MG63 (cell line): ENCODE data around the gene SRGAP3. TPM values are rescaled to one million over a fixed set of nuclear protein-coding genes. Genes with fewer than 3 reads are reported as not detected.
A peak's percentile ranks its signal among the peaks of the same experiment; 100 is the strongest.

Source experiments
- DNase-seq: peaks from one replicate; pipeline ENCODE4 v3.0.0-alpha.2; 2020
- H3K27me3 ChIP-seq: fragments of 250-450 bp; sonication (Bioruptor Pico); 2 replicates; pipeline ENCODE4 v1.5.1; 2020; ENCODE audit warnings: mild to moderate bottlenecking, moderate library complexity
- H3K36me3 ChIP-seq: fragments of 250-450 bp; sonication (Bioruptor Pico); 2 replicates; pipeline ENCODE4 v1.5.1; 2020; ENCODE audit warnings: mild to moderate bottlenecking, moderate library complexity
- H3K4me3 ChIP-seq: fragments of 250-450 bp; sonication (Bioruptor Pico); 2 replicates; pipeline ENCODE4 v1.5.1; 2020; ENCODE audit warnings: mild to moderate bottlenecking, moderate library complexity
- H3K9me3 ChIP-seq: fragments of 250-450 bp; sonication (Bioruptor Pico); 2 replicates; pipeline ENCODE4 v1.5.1; 2020; ENCODE audit warnings: mild to moderate bottlenecking, moderate library complexity
- total RNA-seq: library from RNA; depleted of rRNA; stranded (reverse); fragments of >200 nt; shearing (Covaris generic); gene quantifications from 2 replicates; pipeline ENCODE4 v1.2.3, GENCODE V29; 2014; ENCODE audit warnings: low replicate concordance

SRGAP3 gene
- total RNA-seq, 1 experiment from 2014 or later = 0.07 TPM

DNA sequence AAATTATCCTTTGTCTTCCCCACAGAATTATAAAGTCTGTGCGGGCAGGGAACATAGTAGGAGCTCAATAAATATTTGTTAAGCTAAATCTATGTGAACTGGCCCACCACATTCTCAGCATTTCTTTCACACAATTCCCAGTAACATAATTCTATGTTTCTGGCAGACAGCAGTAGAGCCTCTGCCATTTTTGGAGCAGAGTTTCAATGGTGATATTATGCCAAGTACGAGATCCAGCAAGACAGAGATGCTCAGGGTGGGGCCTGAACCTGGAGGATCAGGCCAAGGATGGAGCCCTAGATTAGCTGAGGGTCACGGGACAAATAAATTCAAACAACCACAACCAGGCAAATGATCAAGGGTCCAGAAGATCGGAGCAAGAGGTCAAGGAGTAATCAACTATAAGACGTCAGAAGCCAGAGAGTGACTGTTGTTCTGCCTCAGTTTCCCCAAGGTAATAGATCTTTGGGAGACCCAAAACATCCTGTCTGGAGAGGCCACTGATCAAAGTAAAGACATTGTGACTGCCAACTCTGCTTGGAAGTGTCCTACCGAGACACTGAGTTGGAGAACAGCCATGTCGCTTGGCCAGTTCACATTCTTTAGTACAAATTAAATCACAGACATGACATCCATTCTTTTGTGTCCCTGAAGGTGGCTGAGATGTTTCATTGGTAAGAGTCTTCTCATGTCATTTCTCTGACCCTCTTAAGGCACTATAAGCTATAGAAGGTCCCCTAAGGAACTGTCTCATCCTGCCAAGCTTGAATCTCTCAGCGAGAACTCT lies 15.4 kb downstream of the SRGAP3 start:
- H3K4me3 ChIP-seq = no peak overlapping the region
- no peaks in the 10 kb centered on the region for H3K9me3 ChIP-seq
- H3K27me3 ChIP-seq = no peaks in the 10 kb centered on the region
- no peak for DNase-seq
- H3K36me3 ChIP-seq = no peaks in the 10 kb centered on the region

DNA sequence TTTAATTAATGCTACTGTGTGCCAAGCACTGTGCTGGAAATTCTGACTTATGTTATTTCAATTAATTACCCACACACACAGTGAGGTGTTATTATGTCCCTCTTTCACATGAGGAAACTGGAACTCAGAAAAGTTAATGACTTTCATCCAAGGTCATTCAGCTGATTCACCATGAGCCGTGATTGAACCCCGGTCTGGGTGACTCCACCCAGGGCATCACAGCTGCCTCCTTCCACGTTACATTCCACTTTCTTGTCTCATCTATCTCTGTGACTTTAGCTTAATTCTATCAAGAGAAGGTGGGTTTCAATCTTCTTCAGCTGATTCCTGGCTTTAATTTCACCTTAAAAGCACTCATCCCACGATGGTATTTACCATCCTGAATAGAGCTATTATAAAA lies 16.3 kb downstream of the SRGAP3 start:
- no peaks in the 10 kb centered on the region for H3K36me3 ChIP-seq
- no peaks in the 10 kb centered on the region for H3K27me3 ChIP-seq
- no peaks in the 10 kb centered on the region for H3K9me3 ChIP-seq
- no peak overlapping the region for H3K4me3 ChIP-seq
- DNase-seq = no peak

GRCh38 chr3:9231937-9232336 lies 17.5 kb downstream of the SRGAP3 start:
- Histone ChIP-seq H3K9me3 (no peaks in the 10 kb centered on the region), H3K4me3 (no peak overlapping the region), H3K27me3 (no peaks in the 10 kb centered on the region), H3K36me3 (no peaks in the 10 kb centered on the region)
- DNase-seq = no peak

DNA sequence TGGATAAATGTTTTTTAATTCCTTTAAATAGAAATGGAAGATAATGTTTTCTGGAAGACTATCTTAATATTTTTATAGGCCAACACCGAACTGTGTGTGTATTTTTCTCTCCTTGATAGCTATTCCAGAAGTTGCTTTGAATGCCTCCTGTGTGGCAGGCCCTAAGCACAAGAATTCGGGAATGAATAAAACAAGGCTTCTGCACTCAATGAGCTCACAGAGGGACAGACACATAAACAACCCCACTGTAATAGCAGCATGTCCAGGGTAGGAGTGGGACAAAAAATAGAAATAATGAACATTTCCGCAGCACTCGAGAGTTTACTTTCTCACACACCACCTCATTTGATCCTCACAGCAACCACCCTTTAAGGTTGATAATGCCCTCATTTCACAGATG lies 18.0 kb downstream of the SRGAP3 start:
- H3K36me3 ChIP-seq = no peaks in the 10 kb centered on the region
- H3K9me3 ChIP-seq = no peaks in the 10 kb centered on the region
- no peak overlapping the region for H3K4me3 ChIP-seq
- no peaks in the 10 kb centered on the region for H3K27me3 ChIP-seq
- no peak for DNase-seq

DNA sequence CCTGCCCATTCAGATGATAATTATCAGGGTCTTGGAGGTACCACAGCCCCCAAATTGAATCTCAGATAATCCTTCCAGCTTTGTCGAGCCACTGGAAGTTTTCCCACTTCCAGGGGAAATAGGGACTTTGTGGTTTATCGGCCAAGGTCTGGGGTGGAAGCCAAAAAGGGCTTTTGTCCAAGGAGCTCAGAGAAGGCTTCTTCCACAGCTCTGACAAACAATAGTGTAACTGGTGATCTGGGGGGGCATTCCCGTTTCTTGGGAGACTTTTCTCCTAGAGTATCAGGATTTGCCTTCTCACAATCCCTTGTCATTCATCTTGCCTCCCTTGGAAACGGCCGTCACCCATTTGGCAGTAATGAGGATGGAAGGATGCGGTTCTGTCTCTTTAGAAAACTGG lies 18.4 kb downstream of the SRGAP3 start:
- no peak for DNase-seq
- H3K9me3 ChIP-seq = no peaks in the 10 kb centered on the region
- no peak overlapping the region for H3K4me3 ChIP-seq
- H3K27me3 ChIP-seq = no peaks in the 10 kb centered on the region
- H3K36me3 ChIP-seq = no peaks in the 10 kb centered on the region

DNA sequence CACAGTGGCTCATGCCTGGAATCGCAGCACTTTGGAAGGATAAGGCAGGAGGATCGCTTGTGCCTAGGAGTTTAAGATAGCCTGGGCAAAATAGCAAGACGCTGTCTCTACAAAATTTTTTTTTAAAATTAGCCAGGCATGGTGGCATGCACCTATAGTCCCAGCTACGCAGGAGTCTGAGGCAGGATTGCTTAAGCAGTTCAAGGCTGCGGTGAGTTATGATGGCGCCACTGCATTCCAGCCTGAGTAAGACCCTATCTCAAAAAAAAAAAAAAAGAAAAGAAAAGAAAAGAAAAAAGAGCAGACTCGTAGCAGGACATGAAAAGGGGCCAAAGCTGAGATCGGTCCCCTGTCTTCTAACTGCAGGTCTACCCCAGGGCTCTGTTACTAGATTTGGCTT lies 18.9 kb downstream of the SRGAP3 start:
- Histone ChIP-seq H3K9me3 (no peaks in the 10 kb centered on the region), H3K36me3 (no peaks in the 10 kb centered on the region), H3K4me3 (no peak overlapping the region), H3K27me3 (no peaks in the 10 kb centered on the region)
- no peak for DNase-seq

DNA sequence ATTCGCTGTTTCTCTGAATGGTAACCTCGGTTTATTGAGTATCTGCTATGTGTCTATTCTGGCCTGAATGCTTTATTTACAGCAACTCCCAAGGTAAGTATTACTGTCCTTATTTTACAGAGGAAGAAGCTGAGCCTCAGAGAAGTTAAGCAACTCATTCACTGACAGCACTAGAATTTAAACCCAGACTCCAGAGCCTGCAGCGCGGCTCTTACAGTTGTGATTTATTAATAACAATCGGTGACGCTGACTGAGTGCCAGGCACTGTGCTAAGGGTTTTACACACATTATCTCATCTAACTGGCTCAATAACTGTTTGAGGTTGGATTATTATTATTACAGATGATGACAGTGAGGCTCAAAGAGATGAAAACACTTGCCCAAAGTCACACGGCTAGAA lies 19.6 kb downstream of the SRGAP3 start:
- no peak for DNase-seq
- no peaks in the 10 kb centered on the region for H3K27me3 ChIP-seq
- no peaks in the 10 kb centered on the region for H3K36me3 ChIP-seq
- H3K4me3 ChIP-seq = no peak overlapping the region
- no peaks in the 10 kb centered on the region for H3K9me3 ChIP-seq

DNA sequence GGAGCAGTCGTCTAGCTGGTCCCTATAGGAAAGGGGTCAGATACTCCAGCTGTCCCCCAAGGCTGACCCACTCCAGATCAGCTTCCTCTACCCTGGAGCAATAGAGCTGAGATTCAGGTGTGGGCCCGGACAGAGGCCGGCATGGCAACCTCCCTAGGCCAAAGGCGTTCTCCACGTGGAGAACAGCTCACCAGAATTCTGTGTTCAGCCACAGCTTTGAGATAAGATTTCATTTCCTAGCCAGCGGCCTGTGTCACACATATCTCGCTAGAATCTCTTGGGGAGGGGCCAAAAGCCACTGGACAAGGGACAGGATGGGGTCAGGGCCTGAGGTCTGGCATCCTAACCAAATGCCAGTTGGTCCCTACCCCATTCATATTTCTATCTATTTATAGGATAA lies 20.1 kb downstream of the SRGAP3 start:
- H3K4me3 ChIP-seq = no peak overlapping the region
- no peaks in the 10 kb centered on the region for H3K27me3 ChIP-seq
- no peaks in the 10 kb centered on the region for H3K36me3 ChIP-seq
- DNase-seq = no peak
- no peaks in the 10 kb centered on the region for H3K9me3 ChIP-seq

GRCh38 chr3:9226326-9226725 lies 23.1 kb downstream of the SRGAP3 start:
- peak; percentile 60 for DNase-seq
- Histone ChIP-seq H3K36me3 (no peaks in the 10 kb centered on the region), H3K4me3 (no peak overlapping the region), H3K9me3 (no peaks in the 10 kb centered on the region), H3K27me3 (no peaks in the 10 kb centered on the region)

- Histone ChIP-seq H3K36me3 (no peaks in the 10 kb centered on the region), H3K9me3 (no peaks in the 10 kb centered on the region), H3K27me3 (no peaks in the 10 kb centered on the region), H3K4me3 (no peak overlapping the region)
- DNase-seq = no peak
Measured at GRCh38 chr3:9225268-9225667, 24.2 kb downstream of the SRGAP3 start.

GRCh38 chr3:9224490-9224889 lies 25.0 kb downstream of the SRGAP3 start:
- Histone ChIP-seq H3K36me3 (no peaks in the 10 kb centered on the region), H3K9me3 (no peaks in the 10 kb centered on the region), H3K27me3 (no peaks in the 10 kb centered on the region), H3K4me3 (no peak overlapping the region)
- DNase-seq = no peak

DNA sequence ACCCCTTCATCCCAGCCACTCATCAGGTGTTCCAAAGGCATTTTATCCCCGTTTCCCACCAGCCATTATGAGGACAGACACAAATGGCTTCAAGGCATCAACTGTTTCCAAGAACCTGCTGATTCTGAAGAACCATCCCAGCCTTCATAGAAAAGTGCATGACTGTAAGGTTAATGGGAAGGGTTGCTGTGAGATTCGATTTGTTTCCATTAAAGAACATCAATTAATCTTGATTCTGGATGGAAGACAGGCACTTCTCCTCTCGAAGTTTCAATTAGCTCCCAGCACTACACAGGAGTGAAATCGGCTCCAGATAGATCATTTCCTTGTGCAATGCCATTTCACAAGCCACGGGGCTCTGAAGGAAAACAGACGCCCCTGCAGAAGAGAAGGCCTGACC lies 25.8 kb downstream of the SRGAP3 start:
- no peak for DNase-seq
- H3K36me3 ChIP-seq = no peaks in the 10 kb centered on the region
- no peaks in the 10 kb centered on the region for H3K27me3 ChIP-seq
- H3K4me3 ChIP-seq = no peak overlapping the region
- H3K9me3 ChIP-seq = no peaks in the 10 kb centered on the region

DNA sequence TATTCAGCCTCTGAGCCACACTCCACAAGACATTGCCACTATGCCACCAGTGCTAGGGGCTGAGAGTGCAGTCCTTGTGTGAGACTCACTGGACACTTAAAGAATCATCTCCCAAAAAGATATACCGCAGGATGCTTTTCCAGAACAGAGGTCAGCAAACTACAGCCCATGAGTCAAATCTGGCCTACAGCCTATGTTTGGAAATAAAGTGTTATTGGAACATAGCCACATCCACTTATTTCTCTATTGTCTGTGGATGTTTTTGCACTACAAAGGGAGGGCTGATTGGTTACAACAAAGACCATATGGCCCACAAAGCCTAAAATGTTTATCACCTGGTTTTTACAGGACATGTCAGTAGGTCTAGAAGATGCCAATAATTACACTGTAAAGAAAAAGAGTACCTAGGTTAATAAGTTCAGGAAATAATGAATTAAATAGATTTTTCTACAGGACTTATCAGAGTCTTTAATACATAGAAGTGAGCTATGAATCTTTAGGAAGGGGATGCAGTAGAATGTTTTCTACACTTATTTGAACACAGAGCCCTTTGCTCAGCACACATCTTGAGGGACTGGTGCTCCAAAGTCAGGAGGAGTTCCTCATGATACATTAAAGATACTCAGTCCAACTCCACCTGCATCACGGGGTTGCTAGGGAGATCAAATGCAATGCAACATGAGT lies 26.3 kb downstream of the SRGAP3 start:
- no peaks in the 10 kb centered on the region for H3K9me3 ChIP-seq
- DNase-seq = no peak
- H3K4me3 ChIP-seq = no peak overlapping the region

GRCh38 chr3:9222049-9222448 lies 27.4 kb downstream of the SRGAP3 start:
- H3K27me3 ChIP-seq = no peaks in the 10 kb centered on the region
- DNase-seq = no peak
- no peaks in the 10 kb centered on the region for H3K9me3 ChIP-seq
- H3K4me3 ChIP-seq = no peak overlapping the region
- no peaks in the 10 kb centered on the region for H3K36me3 ChIP-seq

More for the DNA sequence above, 26.3 kb downstream of the SRGAP3 start:
- no peaks in the 10 kb centered on the region for H3K36me3 ChIP-seq
- H3K27me3 ChIP-seq = no peaks in the 10 kb centered on the region

DNA sequence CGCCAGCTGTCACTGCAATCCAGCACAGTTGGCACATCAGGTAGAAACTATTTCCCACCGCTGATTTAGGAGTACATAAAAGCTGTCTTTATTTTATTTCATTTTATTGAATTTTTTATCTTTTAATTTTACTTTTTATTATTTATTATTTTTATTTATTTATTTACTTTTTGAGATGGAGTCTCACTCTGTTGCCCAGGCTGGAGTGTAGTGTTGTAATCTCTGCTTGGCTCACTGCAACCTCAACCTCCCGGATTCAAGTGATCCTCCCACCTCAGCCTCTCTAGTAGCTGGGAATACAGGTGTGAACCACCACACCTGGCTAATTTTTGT lies 31.0 kb downstream of the SRGAP3 start:
- Histone ChIP-seq H3K36me3 (no peaks in the 10 kb centered on the region), H3K27me3 (no peaks in the 10 kb centered on the region), H3K9me3 (no peaks in the 10 kb centered on the region), H3K4me3 (no peak overlapping the region)
- no peak for DNase-seq

GRCh38 chr3:9217784-9218513 lies 31.5 kb downstream of the SRGAP3 start:
- Histone ChIP-seq H3K9me3 (no peaks in the 10 kb centered on the region), H3K4me3 (no peak overlapping the region), H3K36me3 (no peaks in the 10 kb centered on the region), H3K27me3 (no peaks in the 10 kb centered on the region)
- no peak for DNase-seq

DNA sequence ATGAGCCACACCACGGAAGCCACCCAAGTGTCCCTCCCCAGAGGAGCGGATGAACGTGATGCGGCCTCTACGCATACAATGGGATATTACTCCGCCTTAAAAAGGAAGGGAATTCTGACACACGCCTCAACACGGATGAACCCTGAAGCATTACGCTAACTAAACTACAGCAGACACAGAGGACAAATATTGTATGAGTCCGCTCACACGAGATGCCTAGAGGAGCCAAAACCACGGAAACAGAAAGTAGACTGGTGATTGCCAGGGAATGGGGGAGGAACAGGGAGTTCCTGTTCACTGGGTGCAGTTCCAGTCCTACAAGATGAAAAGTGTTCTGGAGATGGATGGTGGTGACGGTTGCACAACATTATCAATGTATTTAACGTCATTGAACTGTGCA lies 32.7 kb downstream of the SRGAP3 start:
- Histone ChIP-seq H3K9me3 (no peaks in the 10 kb centered on the region), H3K27me3 (no peaks in the 10 kb centered on the region), H3K36me3 (no peaks in the 10 kb centered on the region), H3K4me3 (no peak overlapping the region)
- DNase-seq = peak; percentile 33

GRCh38 chr3:9214599-9214998 lies 34.8 kb downstream of the SRGAP3 start:
- no peak for DNase-seq
- Histone ChIP-seq H3K27me3 (no peaks in the 10 kb centered on the region), H3K36me3 (no peaks in the 10 kb centered on the region), H3K4me3 (no peak overlapping the region), H3K9me3 (no peaks in the 10 kb centered on the region)
